K562 (cell line): Measurements from ENCODE around the gene PODXL2. TPM values are rescaled to one million over a fixed set of nuclear protein-coding genes. Genes with fewer than 3 reads are reported as not detected.

Experiments used
- ATAC-seq: fragments of 200-7000 bp; cut with Tn5 transposase; 3 replicates; pipeline ENCODE4 v1.9.1; 2020; ENCODE audit warnings: moderate library complexity
- BruUV-seq: library from RNA; stranded (reverse); fragments of 400-500 nt; replicated peaks from 2 replicates; lab custom pipeline; 2021; lab: Mats Ljungman, UMichigan
- CTCF ChIA-PET: fragments of 300-600 bp; formaldehyde crosslinking; extraction: SDS; loops from one replicate; lab custom pipeline; 2021; ENCODE audit warnings: low intra/inter-chr PET ratio; lab: Yijun Ruan, JAX
- POLR2A ChIA-PET: fragments of 300-600, 350-650 bp; sonication (Branson Sonifier 250); formaldehyde crosslinking; extraction: SDS; loops from one replicate; lab custom pipeline; 2021; ENCODE audit warnings: antibody characterized with exemption, inconsistent platforms; lab: Yijun Ruan, JAX
- DNase-seq, 4 experiments: peaks; one replicate each; pipeline versions ENCODE4 v3.0.0 to v3.0.0-alpha.2; 2011 to 2018; ENCODE audit warnings: low spot score in 3 of 4, mixed read lengths in 3 of 4; ENCODE audit errors: extremely low read depth in 1 of 4
- FAIRE-seq: peaks from 2 replicates; lab custom pipeline; 2011; peaks lifted over from hg19 to GRCh38; lab: Jason Lieb, UNC
- H2AFZ ChIP-seq: 2 replicates; pipeline ENCODE4 v1.6.0; 2011; ENCODE audit warnings: low read depth, low read length, control low read depth, inconsistent platforms
- H3K27ac ChIP-seq: fragments of 200-600 bp; 3 replicates; pipeline ENCODE4 v1.8.0; 2011; ENCODE audit warnings: low read depth, mild to moderate bottlenecking, control low read depth, inconsistent platforms, low read length, moderate library complexity, mixed read lengths; ENCODE audit errors: extremely low read depth
- H3K27me3 ChIP-seq, 2 experiments: fragments of 300-600 bp in 1 of 2; 2 replicates in 1 of 2; 3 replicates in 1 of 2; pipeline versions ENCODE4 v1.6.0 to v1.8.0; 2011; ENCODE audit warnings: inconsistent platforms in 2 of 2, low read length in 2 of 2, mild to moderate bottlenecking in 1 of 2, mixed read lengths in 1 of 2, moderate library complexity in 1 of 2; ENCODE audit not compliant: control insufficient read depth in 2 of 2, insufficient read depth in 2 of 2
- H3K36me3 ChIP-seq: fragments of 300-600 bp; 3 replicates; pipeline ENCODE4 v1.8.0; 2011; ENCODE audit warnings: mild to moderate bottlenecking, low read length, inconsistent platforms; ENCODE audit not compliant: control insufficient read depth, insufficient read depth
- H3K4me1 ChIP-seq, 2 experiments: fragments of 200-600 bp in 1 of 2; replicated peaks in 1 of 2; 2 replicates in 1 of 2; 3 replicates in 1 of 2; pipeline versions ENCODE4 v1.5.1 to v1.8.0; 2011; ENCODE audit warnings: inconsistent platforms in 2 of 2, low read length in 2 of 2, mild to moderate bottlenecking in 1 of 2, mixed read lengths in 1 of 2, moderate library complexity in 1 of 2; ENCODE audit not compliant: control insufficient read depth in 2 of 2, insufficient read depth in 2 of 2
- H3K4me2 ChIP-seq: 2 replicates; pipeline ENCODE4 v1.6.1; 2011; ENCODE audit warnings: low read length, control low read depth, inconsistent platforms, mixed read lengths; ENCODE audit not compliant: insufficient read depth
- H3K4me3 ChIP-seq: fragments of 200-600 bp; sonication (generic), shearing (Covaris generic); 2 replicates; pipeline ENCODE4 v1.5.1; 2016; ENCODE audit warnings: control low read depth, inconsistent platforms
- H3K79me2 ChIP-seq: fragments of 200-600 bp; 3 replicates; pipeline ENCODE4 v1.8.0; 2011; ENCODE audit warnings: low read length, inconsistent platforms; ENCODE audit not compliant: control insufficient read depth, insufficient read depth
- H3K9ac ChIP-seq, 2 experiments: 2 replicates each; pipeline versions ENCODE4 v1.6.0 to v1.6.1; 2011; ENCODE audit warnings: low read depth in 2 of 2, low read length in 2 of 2, control low read depth in 1 of 2, inconsistent platforms in 1 of 2, mild to moderate bottlenecking in 1 of 2, mixed read lengths in 1 of 2; ENCODE audit not compliant: insufficient read depth in 1 of 2
- H3K9me1 ChIP-seq: one replicate; pipeline ENCODE4 v1.6.0; 2011; ENCODE audit warnings: inconsistent platforms, mild to moderate bottlenecking, low read length, moderate library complexity; ENCODE audit not compliant: control insufficient read depth, insufficient read depth
- H3K9me3 ChIP-seq: replicated peaks from 2 replicates; pipeline ENCODE4 v1.5.1; 2011; ENCODE audit warnings: low read depth, low read length, inconsistent platforms; ENCODE audit not compliant: control insufficient read depth, insufficient read depth
- H4K20me1 ChIP-seq: replicated peaks from 2 replicates; pipeline ENCODE4 v1.6.1; 2011; ENCODE audit warnings: low read length, inconsistent platforms, mixed read lengths; ENCODE audit not compliant: control insufficient read depth, insufficient read depth
- BMI1 ChIP-seq: fragments of 150-350 bp; IDR thresholded peaks from 2 replicates; pipeline ENCODE4 v1.6.1; 2014; ENCODE audit warnings: low read length
- CHD7 ChIP-seq: fragments of 200-600 bp; sonication (generic); IDR thresholded peaks from one replicate; pipeline ENCODE4 v1.6.1; 2012; ENCODE audit warnings: mild to moderate bottlenecking, low read depth, low read length, inconsistent platforms
- GATAD2A ChIP-seq: fragments of 450-650 bp; IDR thresholded peaks from 2 replicates; pipeline ENCODE4 v1.6.1; 2017
- GTF2E2 ChIP-seq: fragments of 200-800 bp; sonication (Bioruptor generic); IDR thresholded peaks from 2 replicates; pipeline ENCODE4 v1.6.1; 2016; ENCODE audit warnings: missing genetic modification characterization, missing compliant biosample characterization
- KHSRP ChIP-seq: fragments of 450-650 bp; IDR thresholded peaks from 2 replicates; pipeline ENCODE4 v1.6.1; 2017
- MEIS2 ChIP-seq: fragments of 450-650 bp; IDR thresholded peaks from 2 replicates; pipeline ENCODE4 v1.6.1; 2014; ENCODE audit warnings: mild to moderate bottlenecking; ENCODE audit not compliant: partially characterized antibody
- NFXL1 ChIP-seq: fragments of 450-650 bp; formaldehyde crosslinking; IDR thresholded peaks from 2 replicates; pipeline ENCODE4 v1.4.0; 2021; ENCODE audit warnings: mild to moderate bottlenecking
- POLR2AphosphoS2 ChIP-seq: IDR thresholded peaks from 2 replicates; pipeline ENCODE4 v1.6.1; 2012; ENCODE audit warnings: low read length, improper control_type of control experiment
- SPI1 ChIP-seq: IDR thresholded peaks from 2 replicates; pipeline ENCODE4 v1.6.1; 2011; ENCODE audit warnings: low read depth, low read length, control low read depth, borderline replicate concordance
- SUPT5H ChIP-seq: fragments of 450-650 bp; IDR thresholded peaks from 2 replicates; pipeline ENCODE4 v1.6.1; 2016
- ZFP30 ChIP-seq: fragments of 250-450 bp; sonication (Bioruptor Pico); IDR thresholded peaks from 2 replicates; pipeline ENCODE4 v1.8.0; 2022; ENCODE audit warnings: moderate library complexity, mild to moderate bottlenecking, inconsistent platforms, borderline replicate concordance
- ZFX ChIP-seq: sonication (generic); formaldehyde crosslinking; IDR thresholded peaks from 2 replicates; pipeline ENCODE4 v1.8.0; 2022; ENCODE audit warnings: mild to moderate bottlenecking, missing genetic modification reagents, moderate library complexity
- ZNF41 ChIP-seq: fragments of 250-450 bp; sonication (Bioruptor Pico); conservative IDR thresholded peaks from 2 replicates; pipeline ENCODE4 v1.4.0; 2020; ENCODE audit warnings: mild to moderate bottlenecking
- WGBS: fragments of 100-300 bp; shearing (Covaris generic); methylation state at CpG from one replicate; pipeline ENCODE4 v1.1.6; 2016; ENCODE audit warnings: low coverage, mixed read lengths; ENCODE audit not compliant: insufficient coverage; ENCODE audit errors: missing lambda C conversion rate; 5-methylcytosine and 5-hydroxymethylcytosine counted together
- in situ Hi-C: fragments of 300-500 bp; cut with MboI; formaldehyde crosslinking; loops from 4 replicates; pipeline ENCODE4 v1.15.0; 2018; ENCODE audit warnings: inconsistent platforms, mixed read lengths
- intact Hi-C: fragments of 100-400 bp; cut with micrococcal nuclease; formaldehyde crosslinking; loops from 2 replicates; pipeline ENCODE4 v1.14.2; 2022
- polyA plus RNA-seq, 8 experiments: library from polyadenylated mRNA; depleted of rRNA in 4 of 8; stranded (reverse) in 5 of 8; unstranded in 3 of 8; fragments of >200 nt; fragmentation: Nextera tagmentation in 2 of 8; fragmentation: Illumina TruSeq in 1 of 8; extraction: Ambion mirVana in 2 of 8; extraction: Trizol in 1 of 8; gene quantifications; 2 replicates each; pipeline versions ENCODE4 v1.2.1 to v1.2.3, GENCODE V29; 2011 to 2014; ENCODE audit warnings: inconsistent platforms in 1 of 8, missing spikeins in 1 of 8
- total RNA-seq, 7 experiments: library from RNA; depleted of rRNA in 6 of 7; stranded (reverse); fragments of >200 nt in 6 of 7; fragmentation: Illumina TruSeq in 2 of 7; extraction: Trizol in 2 of 7; gene quantifications; 2 replicates each; pipeline versions ENCODE4 v1.2.1 to v1.2.3, GENCODE V29; 2011 to 2021; ENCODE audit warnings: low replicate concordance in 1 of 7

Gene PODXL2
- total and polyA plus RNA-seq, 9 of the 15 experiments (the other 6 are each of a cell fraction or from before 2014, with no cell fraction given) = 0.03 to 52.5 (median 21.9) TPM

GRCh38 chr3:127622772-127623576 lies 6.0 kb upstream of the PODXL2 start:
- Histone ChIP-seq H3K9ac (no peak overlapping the region), H3K79me2 (no peaks in the 10 kb centered on the region), H3K4me3 (no peak overlapping the region), H2AFZ (no peak overlapping the region), H3K36me3 (peaks cover 42% of the 10 kb centered on the region; the same call in 2 of the 3 replicates), H4K20me1 (no peaks in the 10 kb centered on the region; the same call in 1 of the 2 replicates), H3K27ac (no peak overlapping the region), H3K4me1 (no peaks in the 10 kb centered on the region), H3K9me1 (no peaks in the 10 kb centered on the region), H3K4me2 (no peak overlapping the region), H3K9me3 (no peaks in the 10 kb centered on the region), H3K27me3 (no peaks in the 10 kb centered on the region)
- TF ChIP-seq SPI1 = no peak
- TF ChIP-seq ZFP30 (CRISPR knock-in tag) = no peak
- peak; percentile 52; the same call in 1 of the 2 replicates for TF ChIP-seq POLR2AphosphoS2
- TF ChIP-seq KHSRP = no peak
- TF ChIP-seq BMI1 = no peak
- TF ChIP-seq GTF2E2 = no peak
- TF ChIP-seq GATAD2A = no peak
- no peak for TF ChIP-seq NFXL1
- TF ChIP-seq ZFX = no peak
- no peak for TF ChIP-seq CHD7
- 0 out of 2 replicates have a peak, but pooled peaks have one; percentile 37 for TF ChIP-seq SUPT5H
- TF ChIP-seq MEIS2 = no peak
- TF ChIP-seq ZNF41 = no peak
- FAIRE-seq (no peak), ATAC-seq (peak; percentile 57), DNase-seq (no peak)
- in situ Hi-C loops (no loop called here), intact Hi-C loops (no loop called here)
- CTCF ChIA-PET = no interaction called here
- 71% methylated on average over 7 of the region's 8 CpGs for WGBS
- POLR2A ChIA-PET = interaction anchor here (3.1 kb wide), 1 partner anchor 12 kb away, joined by 18 read pairs; no protein-coding TSS in a partner anchor
- no TSS peak for BruUV-seq
